Measurements from ENCODE around the gene BTN1A1. TPM values are rescaled to one million over a fixed set of nuclear protein-coding genes. Genes with fewer than 3 reads are reported as not detected.

BTN1A1 gene
- total and polyA plus RNA-seq, 9 of the 15 experiments (the other 6 are each of a cell fraction or from before 2014, with no cell fraction given), result 0.01 to 0.15 (median 0.06) TPM; not detected in 4

DNA sequence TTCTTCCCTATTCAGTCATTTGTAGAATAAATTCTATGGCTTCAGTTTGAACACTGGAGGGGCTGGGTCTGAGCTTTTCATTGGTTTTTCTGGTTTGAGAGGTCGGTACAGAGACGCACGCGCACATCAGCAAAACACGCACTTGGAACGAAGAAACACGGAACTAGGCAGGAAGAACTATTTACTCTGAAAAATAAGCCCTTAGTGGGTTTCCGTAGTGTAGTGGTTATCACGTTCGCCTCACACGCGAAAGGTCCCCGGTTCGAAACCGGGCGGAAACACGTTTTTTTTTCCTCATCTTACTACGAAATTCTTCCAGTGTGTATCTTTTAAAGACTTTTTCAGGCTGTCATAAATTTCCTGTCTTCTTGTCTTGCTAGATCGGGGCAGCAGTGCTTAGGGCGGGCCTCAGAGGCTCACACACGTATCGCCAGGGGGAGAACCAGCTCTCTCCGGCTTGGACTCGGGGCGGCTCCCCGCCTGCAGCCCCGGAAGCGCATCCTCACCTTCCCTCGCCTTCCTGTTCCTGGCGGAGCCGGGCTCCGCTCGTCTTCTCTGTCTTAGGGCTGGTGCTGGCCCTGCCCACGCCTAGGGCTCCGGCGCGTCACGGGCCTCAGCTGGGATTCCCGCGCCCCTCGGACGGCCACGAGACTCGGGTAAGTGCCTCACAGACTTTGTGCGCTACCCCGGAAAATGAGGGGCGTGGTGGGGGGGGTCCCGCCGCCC, 37.9 kb downstream of the BTN1A1 start, which contains the start of gene HMGN4 (continued):
- no peak for TF ChIP-seq ZNF41 (CRISPR knock-in tag; conservative IDR thresholded peaks at IDR 0.05)
- no peak for TF ChIP-seq KLF10 (CRISPR knock-in tag; IDR thresholded peaks at IDR 0.05)
- no peak for TF ChIP-seq CREBBP (IDR thresholded peaks at IDR 0.05; ENCODE audit: low read depth, low read length)
- TF ChIP-seq SRSF1 (IDR thresholded peaks at IDR 0.05; ENCODE audit: low read depth, low read length), result no peak
- TF ChIP-seq ZNF644 (tag; IDR thresholded peaks at IDR 0.05; ENCODE audit: low read depth), result no peak; the same call in 1 of the 2 replicates
- TF ChIP-seq, protein P1, sequence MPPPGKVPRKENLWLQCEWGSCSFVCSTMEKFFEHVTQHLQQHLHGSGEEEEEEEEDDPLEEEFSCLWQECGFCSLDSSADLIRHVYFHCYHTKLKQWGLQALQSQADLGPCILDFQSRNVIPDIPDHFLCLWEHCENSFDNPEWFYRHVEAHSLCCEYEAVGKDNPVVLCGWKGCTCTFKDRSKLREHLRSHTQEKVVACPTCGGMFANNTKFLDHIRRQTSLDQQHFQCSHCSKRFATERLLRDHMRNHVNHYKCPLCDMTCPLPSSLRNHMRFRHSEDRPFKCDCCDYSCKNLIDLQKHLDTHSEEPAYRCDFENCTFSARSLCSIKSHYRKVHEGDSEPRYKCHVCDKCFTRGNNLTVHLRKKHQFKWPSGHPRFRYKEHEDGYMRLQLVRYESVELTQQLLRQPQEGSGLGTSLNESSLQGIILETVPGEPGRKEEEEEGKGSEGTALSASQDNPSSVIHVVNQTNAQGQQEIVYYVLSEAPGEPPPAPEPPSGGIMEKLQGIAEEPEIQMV (tag; conservative IDR thresholded peaks at IDR 0.05; ENCODE audit: low read depth), result no peak
- no peak; the same call in 1 of the 2 replicates for TF ChIP-seq MYNN (IDR thresholded peaks at IDR 0.05)
- no peak for TF ChIP-seq MYNN (CRISPR knock-in tag; IDR thresholded peaks at IDR 0.05)
- TF ChIP-seq KAT8 (IDR thresholded peaks at IDR 0.05; ENCODE audit: low read depth), result no peak
- TF ChIP-seq NR2C2 (CRISPR knock-in tag; IDR thresholded peaks at IDR 0.05), result peak; percentile 85
- peak; percentile 98 for TF ChIP-seq NR2C2 (tag; IDR thresholded peaks at IDR 0.05)
- no peak for TF ChIP-seq ZNF561 (CRISPR knock-in tag; conservative IDR thresholded peaks at IDR 0.05)
- TF ChIP-seq, protein P2, sequence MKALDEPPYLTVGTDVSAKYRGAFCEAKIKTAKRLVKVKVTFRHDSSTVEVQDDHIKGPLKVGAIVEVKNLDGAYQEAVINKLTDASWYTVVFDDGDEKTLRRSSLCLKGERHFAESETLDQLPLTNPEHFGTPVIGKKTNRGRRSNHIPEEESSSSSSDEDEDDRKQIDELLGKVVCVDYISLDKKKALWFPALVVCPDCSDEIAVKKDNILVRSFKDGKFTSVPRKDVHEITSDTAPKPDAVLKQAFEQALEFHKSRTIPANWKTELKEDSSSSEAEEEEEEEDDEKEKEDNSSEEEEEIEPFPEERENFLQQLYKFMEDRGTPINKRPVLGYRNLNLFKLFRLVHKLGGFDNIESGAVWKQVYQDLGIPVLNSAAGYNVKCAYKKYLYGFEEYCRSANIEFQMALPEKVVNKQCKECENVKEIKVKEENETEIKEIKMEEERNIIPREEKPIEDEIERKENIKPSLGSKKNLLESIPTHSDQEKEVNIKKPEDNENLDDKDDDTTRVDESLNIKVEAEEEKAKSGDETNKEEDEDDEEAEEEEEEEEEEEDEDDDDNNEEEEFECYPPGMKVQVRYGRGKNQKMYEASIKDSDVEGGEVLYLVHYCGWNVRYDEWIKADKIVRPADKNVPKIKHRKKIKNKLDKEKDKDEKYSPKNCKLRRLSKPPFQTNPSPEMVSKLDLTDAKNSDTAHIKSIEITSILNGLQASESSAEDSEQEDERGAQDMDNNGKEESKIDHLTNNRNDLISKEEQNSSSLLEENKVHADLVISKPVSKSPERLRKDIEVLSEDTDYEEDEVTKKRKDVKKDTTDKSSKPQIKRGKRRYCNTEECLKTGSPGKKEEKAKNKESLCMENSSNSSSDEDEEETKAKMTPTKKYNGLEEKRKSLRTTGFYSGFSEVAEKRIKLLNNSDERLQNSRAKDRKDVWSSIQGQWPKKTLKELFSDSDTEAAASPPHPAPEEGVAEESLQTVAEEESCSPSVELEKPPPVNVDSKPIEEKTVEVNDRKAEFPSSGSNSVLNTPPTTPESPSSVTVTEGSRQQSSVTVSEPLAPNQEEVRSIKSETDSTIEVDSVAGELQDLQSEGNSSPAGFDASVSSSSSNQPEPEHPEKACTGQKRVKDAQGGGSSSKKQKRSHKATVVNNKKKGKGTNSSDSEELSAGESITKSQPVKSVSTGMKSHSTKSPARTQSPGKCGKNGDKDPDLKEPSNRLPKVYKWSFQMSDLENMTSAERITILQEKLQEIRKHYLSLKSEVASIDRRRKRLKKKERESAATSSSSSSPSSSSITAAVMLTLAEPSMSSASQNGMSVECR (CRISPR knock-in tag; IDR thresholded peaks at IDR 0.05), result peak; percentile 85
- TF ChIP-seq, protein P3, sequence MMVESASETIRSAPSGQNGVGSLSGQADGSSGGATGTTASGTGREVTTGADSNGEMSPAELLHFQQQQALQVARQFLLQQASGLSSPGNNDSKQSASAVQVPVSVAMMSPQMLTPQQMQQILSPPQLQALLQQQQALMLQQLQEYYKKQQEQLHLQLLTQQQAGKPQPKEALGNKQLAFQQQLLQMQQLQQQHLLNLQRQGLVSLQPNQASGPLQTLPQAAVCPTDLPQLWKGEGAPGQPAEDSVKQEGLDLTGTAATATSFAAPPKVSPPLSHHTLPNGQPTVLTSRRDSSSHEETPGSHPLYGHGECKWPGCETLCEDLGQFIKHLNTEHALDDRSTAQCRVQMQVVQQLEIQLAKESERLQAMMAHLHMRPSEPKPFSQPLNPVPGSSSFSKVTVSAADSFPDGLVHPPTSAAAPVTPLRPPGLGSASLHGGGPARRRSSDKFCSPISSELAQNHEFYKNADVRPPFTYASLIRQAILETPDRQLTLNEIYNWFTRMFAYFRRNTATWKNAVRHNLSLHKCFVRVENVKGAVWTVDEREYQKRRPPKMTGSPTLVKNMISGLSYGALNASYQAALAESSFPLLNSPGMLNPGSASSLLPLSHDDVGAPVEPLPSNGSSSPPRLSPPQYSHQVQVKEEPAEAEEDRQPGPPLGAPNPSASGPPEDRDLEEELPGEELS (CRISPR knock-in tag; IDR thresholded peaks at IDR 0.05; ENCODE audit: borderline replicate concordance), result no peak
- peak; percentile 50; the same call in 1 of the 2 replicates for TF ChIP-seq NR1H2 (CRISPR knock-in tag; IDR thresholded peaks at IDR 0.05)
- peak; percentile 81 to 88; a peak in 3 of 4 replicates for TF ChIP-seq HDAC1 (IDR thresholded peaks at IDR 0.05)
- TF ChIP-seq ZNF507 (tag; conservative IDR thresholded peaks at IDR 0.05), result no peak
- TF ChIP-seq, protein P4, sequence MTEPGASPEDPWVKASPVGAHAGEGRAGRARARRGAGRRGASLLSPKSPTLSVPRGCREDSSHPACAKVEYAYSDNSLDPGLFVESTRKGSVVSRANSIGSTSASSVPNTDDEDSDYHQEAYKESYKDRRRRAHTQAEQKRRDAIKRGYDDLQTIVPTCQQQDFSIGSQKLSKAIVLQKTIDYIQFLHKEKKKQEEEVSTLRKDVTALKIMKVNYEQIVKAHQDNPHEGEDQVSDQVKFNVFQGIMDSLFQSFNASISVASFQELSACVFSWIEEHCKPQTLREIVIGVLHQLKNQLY (CRISPR knock-in tag; conservative IDR thresholded peaks at IDR 0.05), result 0 out of 4 replicates have a peak, but pooled peaks of 1 of the 2 experiments have one; percentile 18
- TF ChIP-seq SP2 (IDR thresholded peaks at IDR 0.05; ENCODE audit: extremely low read depth, low read depth, low read length, poor library complexity, severe bottlenecking), result no peak
- TF ChIP-seq MBD2 (IDR thresholded peaks at IDR 0.05; ENCODE audit: borderline replicate concordance, low read depth), result peak; percentile 27; the same call in 1 of the 2 replicates
